Fibroblast of skin of right biceps (primary cell): ENCODE results near the gene ELOVL1.
A peak's percentile ranks its signal among the peaks of the same experiment; 100 is the strongest.

ENCODE experiments used
- DNase-seq: peaks from one replicate; pipeline ENCODE4 v3.0.0-alpha.2; 2013

Gene ELOVL1

GRCh38 chr1:43352881-43353280 lies 14.9 kb downstream of the ELOVL1 start:
- DNase-seq = no peak

GRCh38 chr1:43352351-43352705 lies 15.5 kb downstream of the ELOVL1 start:
- no peak for DNase-seq

GRCh38 chr1:43351421-43352350 lies 16.1 kb downstream of the ELOVL1 start:
- DNase-seq = no peak

- no peak for DNase-seq
Observed at GRCh38 chr1:43350976-43351375, 16.8 kb downstream of the ELOVL1 start.

GRCh38 chr1:43349594-43350306 lies 18.1 kb downstream of the ELOVL1 start:
- peak; percentile 83 for DNase-seq

GRCh38 chr1:43348809-43349593 lies 18.8 kb downstream of the ELOVL1 start:
- DNase-seq = peak; percentile 40

- no peak for DNase-seq
Observed at GRCh38 chr1:43348343-43348808, 19.4 kb downstream of the ELOVL1 start.

- DNase-seq = no peak
Observed at GRCh38 chr1:43346636-43347035, 21.2 kb downstream of the ELOVL1 start.

GRCh38 chr1:43345120-43345519 lies 22.7 kb downstream of the ELOVL1 start:
- DNase-seq = no peak

GRCh38 chr1:43344267-43344850 lies 23.5 kb downstream of the ELOVL1 start:
- no peak for DNase-seq

GRCh38 chr1:43340559-43340958 lies 27.3 kb downstream of the ELOVL1 start:
- no peak for DNase-seq

GRCh38 chr1:43339584-43340232 lies 28.1 kb downstream of the ELOVL1 start:
- DNase-seq = no peak

GRCh38 chr1:43338001-43338400 lies 29.8 kb downstream of the ELOVL1 start:
- DNase-seq = no peak

GRCh38 chr1:43337588-43337987 lies 30.2 kb downstream of the ELOVL1 start, which contains the start of gene MPL:
TSS of gene MPL (plus strand) at chr1:43337818. CDS start at chr1:43337849, 31 bp downstream.
- DNase-seq = no peak

GRCh38 chr1:43334453-43335205 lies 33.2 kb downstream of the ELOVL1 start:
- no peak for DNase-seq

- DNase-seq = no peak
Observed at GRCh38 chr1:43331688-43332087, 36.1 kb downstream of the ELOVL1 start.

- peak; percentile 86 for DNase-seq
Observed at GRCh38 chr1:43329995-43330751, 37.6 kb downstream of the ELOVL1 start.

GRCh38 chr1:43327549-43328292 lies 40.1 kb downstream of the ELOVL1 start:
- peak; percentile 52 for DNase-seq

- no peak for DNase-seq
Observed at GRCh38 chr1:43325381-43325780, 42.4 kb downstream of the ELOVL1 start.

GRCh38 chr1:43324810-43325209 lies 43.0 kb downstream of the ELOVL1 start:
- peak; percentile 20 for DNase-seq
